ENCODE measurements around the gene CABLES2.

DNA sequence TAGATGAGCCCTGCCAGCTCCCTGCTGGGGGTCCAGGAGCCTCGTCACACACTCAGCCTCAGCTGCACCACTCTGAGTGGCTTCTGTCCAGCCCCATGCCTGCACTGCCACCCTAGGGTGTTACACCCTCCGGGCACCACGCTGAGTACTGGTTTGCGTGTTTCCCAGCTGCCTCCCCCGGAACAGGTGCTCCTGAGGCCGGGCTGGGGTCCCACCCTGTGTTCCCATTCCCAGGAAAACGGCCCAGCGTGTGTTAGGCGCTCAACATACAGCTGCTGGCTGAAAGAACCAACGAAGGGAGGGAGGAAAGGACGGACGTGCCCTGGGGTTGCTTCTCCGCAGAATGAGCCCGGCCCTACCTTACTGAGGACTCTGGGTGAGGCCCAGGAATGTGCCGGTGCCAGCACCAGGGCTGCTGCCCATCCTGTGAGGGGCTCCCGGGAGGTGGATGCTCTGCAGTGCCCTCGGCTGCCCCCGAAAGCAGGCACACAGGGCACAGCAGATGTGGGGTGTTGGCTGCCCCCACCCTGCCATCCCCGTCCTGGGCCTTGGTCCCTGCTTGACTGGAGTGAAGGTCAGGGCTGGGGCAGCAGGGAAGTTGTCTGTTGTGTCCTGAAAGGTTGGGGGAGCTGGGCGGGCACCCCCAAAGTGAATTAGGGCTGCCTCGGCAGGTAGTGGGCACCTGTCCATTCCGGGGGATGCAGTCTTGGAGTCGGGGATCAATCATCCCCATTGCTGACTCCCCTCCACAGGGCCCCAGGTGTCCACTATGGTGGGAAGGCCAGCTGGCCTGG, 56.3 kb downstream of the CABLES2 start:
- no peak for TF ChIP-seq EZH2phosphoT487 (IDR thresholded peaks at IDR 0.05; ENCODE audit: insufficient read depth, low read depth)
- no peak for TF ChIP-seq EZH2 (IDR thresholded peaks at IDR 0.05; ENCODE audit: insufficient read depth, poor library complexity, severe bottlenecking)

Data from GM23248 (cell line).